GM19240 (cell line): ENCODE results near the gene HIP1.
"Not testable (repeated sequence)": the region's sequence is repeated elsewhere in the genome, so short reads cannot be mapped to it uniquely, and the experiment has no call there.

Source experiments
- DNase-seq: peaks from one replicate; pipeline ENCODE4 v3.0.0; 2011; ENCODE audit warnings: low spot score; ENCODE audit not compliant: insufficient read length

Gene HIP1

DNA sequence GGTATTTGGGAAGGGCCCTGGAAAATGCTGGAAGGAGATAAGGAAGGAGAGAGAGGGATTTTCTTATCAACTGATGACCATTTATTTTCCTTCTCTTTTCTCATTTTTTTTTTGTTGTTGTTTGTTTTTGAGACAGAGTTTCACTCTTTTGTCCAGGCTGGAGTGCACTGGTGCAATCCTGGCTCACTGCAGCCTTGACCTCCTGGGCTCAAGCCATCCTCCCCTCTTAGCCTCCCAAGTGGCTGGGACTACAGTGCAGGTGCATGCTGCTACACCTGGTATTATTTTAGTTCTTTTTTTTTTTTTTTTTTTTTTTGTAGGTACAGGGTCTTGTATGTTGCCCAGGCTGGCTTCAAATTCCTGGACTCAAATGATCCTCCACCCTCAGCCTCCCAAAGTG is 52.2 kb downstream of the HIP1 start:
- DNase-seq = no peak

DNA sequence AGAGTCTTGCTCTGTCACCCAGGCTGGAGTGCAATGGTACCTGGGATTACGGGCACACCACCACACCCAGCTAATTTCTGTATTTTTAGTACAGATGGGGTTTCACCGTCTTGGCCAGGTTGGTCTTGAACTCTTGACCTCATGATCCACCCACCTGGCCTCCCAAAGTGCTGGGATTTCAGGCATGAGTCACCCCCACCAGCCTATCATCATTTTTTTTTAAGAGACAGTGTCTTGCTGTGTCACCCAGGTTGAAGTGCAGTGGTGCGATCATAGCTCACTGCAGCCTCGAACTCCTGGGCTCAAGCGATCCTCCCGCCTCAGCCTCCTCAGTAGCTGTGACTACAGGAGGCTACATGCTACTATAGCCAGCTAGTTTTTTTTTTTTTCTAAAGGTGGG is 56.7 kb downstream of the HIP1 start:
- DNase-seq = not testable (repeated sequence)

DNA sequence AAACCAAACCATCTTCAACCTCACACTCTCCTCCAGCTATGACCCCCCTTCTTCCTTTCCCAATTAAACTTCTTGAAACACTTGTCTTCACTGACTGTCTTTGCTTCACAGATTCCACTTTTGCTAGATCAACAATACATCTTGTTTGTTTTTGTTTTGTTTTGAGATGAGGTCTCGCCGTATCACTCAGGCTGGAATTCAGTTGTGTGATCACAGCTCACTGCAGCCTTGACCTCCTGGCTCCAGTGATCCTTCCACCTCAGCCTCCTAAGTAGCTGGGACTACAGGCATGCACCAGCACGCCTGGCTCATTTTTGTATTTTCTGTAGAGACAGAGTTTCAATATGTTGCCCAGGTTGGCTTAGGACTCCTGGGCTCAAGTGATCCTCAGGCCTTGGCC is 59.7 kb downstream of the HIP1 start:
- DNase-seq = no peak

DNA sequence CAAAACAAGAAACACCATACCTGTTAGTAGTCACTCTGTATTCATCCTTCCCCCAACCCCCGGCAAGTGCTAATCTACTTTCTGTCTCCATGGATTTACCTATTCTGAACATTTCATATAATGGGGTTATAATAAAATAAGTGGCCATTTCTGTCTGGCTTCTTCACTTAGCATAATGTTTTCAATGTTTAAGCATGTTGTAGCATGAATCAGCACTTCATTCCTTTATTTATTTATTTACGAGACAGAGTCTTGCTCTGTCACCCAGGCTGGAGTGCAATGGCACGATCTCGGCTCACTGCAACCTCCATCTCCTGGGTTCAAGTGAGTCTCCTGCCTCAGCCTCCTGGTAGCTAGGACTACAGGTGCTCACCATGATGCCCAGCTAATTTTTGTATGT is 69.2 kb downstream of the HIP1 start:
- DNase-seq = no peak

DNA sequence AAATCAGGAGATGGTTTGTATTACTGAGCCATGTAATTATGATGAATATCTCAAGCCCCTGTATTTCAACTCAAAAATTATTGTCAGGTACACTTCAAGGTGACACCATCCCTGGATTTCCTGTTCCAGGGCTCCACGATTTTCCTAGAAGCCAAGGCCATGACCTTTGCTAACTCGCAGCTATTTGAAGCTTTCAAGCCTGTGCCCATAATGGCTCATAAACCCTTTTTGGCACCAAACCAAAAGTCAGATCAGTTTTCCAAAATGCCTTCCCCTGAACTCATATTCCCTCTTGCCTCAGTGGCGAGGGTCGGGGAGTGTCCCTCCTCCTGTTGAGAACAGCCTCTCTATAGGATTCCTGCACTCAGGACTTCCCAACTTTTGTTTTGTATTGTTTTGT is 70.8 kb downstream of the HIP1 start:
- DNase-seq = no peak

DNA sequence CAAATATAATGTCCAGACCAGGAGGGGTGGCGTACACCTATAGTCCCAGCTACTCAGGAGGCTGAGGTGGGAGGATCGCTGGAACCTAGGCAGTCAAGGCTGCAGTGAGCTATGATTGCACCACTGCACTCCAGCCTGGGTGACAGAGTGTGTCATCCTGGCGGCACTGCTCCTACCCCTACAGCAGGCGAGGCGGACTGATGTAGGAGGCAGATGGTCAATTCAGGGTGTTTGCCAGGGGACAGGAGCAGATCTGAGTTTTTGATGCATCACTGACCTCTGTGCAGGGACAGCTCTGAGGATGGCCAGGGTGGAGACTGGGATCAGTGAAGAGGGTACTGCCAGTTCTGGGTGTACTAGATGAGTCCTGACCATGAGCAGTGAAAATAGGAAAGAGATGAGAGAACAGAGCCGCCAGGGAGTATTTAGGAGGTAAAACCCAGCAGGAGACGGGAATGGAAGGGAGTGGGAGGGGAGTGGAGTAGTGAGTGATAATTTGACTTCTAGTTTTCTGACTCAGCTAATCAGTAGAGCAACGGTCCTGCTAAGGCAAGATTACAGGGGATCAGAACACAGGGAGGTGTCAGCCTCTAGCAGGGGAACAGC is 75.3 kb downstream of the HIP1 start:
- no peak for DNase-seq

DNA sequence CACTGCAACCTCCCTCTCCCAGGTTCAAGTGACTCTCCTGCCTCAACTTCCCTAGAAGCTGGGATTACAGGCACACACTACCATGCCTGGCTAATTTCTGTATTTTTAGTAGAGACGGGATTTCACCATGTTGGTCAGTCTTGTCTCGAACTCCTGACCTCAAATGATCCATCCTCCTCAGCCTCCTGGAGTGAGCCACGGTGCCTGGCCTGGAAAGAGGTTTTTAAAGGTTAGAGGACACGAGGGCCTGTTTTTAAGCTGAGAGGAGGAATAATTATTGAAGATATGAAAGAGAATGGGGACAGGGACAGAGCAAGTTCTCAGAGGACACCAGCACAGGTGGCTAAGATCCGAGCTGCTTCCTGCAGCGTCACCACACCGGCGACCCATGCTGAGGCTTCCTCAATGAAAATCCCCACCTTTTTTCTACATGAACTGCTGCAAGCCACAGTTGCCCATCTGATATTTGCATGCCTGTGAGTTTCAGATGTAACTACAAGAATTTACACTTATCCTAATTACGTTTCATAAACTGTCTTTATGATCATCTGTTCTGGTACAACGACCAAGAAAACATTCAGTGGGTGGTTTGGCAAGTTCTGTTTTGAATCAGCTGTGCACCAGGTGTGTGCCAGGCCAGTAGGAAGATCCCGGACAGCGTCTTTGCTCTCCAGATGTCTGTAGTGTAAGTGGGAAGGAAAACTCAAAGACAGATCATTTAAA is 76.0 kb downstream of the HIP1 start:
- DNase-seq = peak; percentile 60

DNA sequence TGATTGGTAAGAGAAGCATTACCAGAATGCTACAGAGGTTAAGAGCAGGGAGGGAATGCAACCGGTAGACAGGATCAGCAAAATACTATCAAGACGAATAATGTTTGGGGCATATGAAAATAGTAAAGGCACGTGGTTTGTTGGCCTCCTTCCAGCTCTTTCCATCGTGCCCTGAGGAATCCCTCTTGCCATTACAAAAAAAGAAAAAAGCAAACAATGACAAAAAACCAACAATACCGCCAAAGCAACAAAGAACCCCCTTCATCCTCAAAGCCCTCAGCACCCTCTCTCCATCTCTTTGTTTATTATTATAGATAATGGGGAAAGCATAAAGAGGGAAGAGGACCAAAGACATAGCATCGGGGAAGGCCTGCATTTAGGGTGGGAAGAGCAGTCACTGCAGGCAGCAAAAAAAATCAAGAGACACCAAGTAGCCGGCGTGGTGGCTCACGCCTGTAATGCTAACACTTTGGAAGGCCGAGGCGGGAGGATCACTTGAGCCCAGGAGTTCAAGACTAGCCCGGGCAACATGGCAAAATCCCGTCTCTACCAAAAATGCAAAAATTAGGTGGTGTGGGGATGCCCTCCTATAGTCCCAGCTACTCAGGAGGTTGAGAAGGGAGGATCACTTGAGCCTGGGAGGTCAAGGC is 78.0 kb downstream of the HIP1 start:
- DNase-seq = no peak

DNA sequence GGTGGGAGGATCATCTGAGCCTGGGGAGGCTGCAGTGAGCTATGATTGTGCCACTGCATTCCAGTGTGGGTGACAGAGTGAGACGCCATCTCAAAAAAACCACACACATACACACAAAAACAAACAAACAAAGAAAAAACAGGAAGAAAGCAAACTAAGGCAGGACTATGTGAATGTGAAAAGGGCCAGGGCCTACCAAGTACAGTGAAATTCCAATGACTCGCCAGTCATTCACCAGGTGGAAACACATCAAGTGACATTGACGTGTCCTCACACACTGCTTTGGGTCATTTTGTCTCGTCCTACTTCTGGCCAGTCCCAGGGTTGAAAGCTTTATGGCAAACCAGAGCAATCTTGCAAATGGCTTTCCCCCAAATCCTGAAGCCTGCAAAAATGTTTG is 79.9 kb downstream of the HIP1 start:
- DNase-seq = no peak

DNA sequence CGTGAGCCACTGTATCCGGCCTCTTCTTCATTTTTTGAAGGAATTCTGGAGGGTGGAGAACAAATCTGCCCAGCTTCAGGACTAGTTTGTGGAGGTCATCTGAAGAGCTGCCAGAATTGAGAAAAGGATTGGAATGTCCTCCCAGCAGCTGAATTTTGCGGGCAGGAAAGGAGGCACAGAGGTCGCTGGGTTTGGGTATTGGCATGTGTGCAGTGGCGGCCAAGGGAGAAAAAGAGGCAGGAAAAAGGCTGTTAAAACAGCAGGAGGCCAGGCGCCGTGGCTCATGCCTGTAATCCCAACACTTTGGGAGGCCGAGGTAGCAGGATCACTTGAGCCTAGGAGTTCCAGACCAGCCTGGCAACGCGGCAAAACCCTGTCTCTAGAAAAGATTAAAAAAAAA is 80.4 kb downstream of the HIP1 start:
- no peak for DNase-seq

DNA sequence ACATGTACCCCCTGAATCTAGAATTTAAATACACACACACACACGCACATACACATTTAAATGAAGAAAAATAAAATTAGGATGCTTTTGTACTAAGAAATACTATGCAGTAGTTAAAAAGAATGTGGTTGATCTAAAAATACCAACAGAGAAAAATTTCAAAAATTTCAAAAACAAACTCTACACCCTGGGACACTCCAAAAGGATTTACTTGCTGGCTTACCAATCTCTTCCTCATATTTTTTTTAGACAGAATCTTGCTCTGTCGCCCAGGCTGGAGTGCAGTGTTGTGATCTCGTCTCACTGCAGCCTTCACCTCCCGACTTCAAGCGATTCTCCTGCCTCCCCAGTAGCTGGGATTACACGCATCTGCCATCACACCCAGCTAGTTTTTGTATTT is 80.9 kb downstream of the HIP1 start:
- DNase-seq = no peak

DNA sequence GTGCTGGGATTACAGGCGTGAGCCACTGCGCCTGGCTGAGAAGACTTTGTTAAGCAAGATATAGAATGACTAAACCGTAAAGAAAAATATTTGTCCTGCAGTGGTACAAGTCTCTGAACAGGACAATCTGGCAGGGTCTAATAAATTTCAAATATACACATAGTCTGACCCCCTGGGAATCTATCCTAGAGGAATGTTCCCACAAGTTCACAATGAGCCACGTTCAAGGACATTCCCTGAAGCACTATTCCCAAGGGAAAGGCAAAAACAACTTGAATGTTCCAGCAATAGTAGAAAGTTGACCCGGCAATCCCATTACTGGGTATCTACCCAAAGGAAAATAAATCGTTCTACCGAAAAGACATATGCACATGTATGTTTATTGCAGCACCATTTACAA is 82.0 kb downstream of the HIP1 start:
- no peak for DNase-seq

DNA sequence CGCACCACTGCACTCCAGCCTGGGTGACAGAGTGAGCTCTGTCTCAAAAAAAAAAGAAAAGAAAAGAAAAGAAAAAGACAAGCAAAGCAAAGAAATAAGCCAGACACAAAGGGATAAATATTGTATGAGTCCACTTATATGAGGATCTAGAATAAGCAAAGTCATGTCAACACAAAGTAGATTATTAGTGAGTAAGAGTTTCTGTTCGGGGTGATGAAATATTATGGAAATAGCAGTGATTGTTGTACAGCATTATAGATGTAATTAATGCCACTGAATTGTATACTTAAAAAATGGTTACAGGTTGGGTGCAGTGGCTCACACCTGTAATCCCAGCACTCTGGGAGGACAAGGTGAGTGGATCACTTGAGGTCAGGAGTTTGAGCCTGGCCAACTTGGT is 83.2 kb downstream of the HIP1 start:
- DNase-seq = no peak

DNA sequence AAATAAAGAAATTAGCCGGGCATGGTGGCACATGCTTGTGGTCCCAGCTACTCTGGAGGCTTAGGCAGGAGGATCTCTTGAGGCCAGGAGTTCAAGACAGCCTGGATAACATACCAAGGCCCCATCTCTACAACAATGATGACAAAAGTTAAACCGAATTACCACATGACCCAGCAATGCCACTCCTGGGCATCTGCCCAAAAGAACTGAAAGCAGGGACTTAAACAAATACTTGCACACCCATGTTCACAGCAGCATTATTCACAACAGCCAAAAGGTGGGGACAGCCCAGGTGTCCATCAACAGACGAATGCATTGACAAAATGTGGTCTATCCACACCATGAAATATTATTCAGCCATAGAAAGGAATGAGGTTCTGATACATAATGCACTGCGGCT is 83.9 kb downstream of the HIP1 start:
- no peak for DNase-seq

DNA sequence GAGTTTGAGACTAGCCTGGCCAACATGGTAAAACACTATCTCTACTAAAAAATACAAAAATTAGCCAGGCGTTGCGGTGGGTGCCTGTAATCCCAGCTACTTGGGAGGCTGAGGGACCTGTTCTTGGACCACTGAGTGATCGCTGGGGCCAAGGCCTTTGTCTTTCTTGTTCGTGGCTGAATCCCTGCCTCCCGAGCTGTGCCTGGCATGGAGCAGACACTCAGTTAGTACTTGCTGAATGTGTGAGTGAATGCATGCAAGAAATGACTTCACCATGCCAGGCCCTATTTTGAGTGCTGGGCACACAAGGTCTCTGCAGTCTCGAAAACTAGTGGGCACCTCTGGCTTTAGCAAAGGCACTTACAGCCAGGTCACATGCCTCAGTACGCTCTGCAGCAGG is 85.1 kb downstream of the HIP1 start:
- DNase-seq = no peak

DNA sequence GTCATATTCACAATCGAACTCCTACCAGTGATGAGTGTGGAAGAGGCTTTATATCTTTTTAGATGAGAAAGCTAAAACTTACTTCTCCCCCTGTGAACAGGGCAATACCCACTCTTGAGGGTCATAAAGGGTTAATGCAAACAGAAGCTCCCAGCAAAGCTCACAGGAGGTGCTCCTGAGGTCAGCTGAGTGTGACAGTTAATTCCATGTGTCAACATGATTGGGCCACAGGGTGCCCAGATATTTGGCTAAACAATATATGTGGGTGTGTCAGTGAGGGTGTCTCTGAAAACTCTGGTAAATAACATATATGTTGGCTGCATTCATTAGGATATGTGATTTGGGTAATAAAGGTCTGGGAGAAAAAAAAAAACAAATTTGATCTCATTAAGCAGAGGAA is 86.0 kb downstream of the HIP1 start:
- DNase-seq = no peak

DNA sequence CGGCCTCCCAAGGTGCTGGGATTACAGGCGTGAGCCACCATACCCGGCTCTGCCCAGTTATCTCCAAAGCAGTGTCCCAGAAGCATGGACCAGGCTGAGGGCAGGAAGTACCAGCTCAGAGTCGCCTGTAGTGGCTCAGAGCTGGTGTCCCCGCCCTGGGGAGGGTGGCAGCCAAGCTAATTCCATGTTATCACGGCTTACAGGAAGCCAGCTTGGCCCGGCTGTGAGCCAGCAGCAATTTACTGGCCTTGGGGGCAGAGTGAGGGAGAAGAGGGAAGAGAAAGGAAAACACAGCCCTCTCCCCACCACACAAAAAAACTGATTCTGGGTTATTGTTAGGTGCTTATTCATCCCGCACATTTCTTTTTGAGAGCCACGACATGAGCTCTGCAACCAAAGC is 88.1 kb downstream of the HIP1 start:
- no peak for DNase-seq

DNA sequence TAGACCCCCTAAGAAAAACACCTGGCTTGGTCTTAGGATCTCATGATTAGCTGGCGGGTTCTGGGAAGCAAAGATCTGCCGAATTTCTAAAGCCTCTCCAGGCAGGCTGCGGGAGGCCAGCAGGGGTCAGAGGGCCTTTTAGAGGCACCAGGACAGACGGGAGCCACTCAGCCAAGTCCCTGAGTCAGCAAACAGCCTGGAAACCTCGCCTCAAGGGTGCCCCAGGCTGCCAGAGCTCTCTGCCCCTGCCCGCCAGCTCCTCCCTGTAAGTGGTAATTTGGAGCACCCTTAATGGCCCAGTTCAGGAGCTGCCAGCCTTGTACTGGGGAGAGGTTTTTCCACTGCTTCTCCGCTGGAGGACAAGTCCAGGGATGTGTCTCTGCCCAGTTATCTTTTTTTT is 88.7 kb downstream of the HIP1 start:
- DNase-seq = no peak

DNA sequence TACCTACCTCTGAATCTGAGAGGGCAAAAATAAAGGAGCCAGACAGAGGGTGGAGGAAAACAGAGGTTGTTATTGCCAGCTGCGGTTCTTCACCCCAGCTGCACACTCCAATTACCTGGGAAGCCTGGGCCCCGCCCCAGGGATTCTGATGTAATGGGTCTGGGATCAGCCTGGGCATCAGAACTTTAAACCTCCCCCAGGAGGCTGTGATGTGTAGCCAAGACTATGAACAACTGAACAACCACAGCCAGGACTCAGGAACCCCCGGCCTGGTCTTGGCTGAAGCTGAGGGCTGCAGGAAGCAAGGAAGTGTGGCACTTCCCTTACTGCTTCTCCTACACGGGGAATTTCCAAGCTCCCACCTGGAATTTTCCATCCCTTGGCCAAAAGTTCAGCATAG is 89.3 kb downstream of the HIP1 start:
- DNase-seq = no peak

DNA sequence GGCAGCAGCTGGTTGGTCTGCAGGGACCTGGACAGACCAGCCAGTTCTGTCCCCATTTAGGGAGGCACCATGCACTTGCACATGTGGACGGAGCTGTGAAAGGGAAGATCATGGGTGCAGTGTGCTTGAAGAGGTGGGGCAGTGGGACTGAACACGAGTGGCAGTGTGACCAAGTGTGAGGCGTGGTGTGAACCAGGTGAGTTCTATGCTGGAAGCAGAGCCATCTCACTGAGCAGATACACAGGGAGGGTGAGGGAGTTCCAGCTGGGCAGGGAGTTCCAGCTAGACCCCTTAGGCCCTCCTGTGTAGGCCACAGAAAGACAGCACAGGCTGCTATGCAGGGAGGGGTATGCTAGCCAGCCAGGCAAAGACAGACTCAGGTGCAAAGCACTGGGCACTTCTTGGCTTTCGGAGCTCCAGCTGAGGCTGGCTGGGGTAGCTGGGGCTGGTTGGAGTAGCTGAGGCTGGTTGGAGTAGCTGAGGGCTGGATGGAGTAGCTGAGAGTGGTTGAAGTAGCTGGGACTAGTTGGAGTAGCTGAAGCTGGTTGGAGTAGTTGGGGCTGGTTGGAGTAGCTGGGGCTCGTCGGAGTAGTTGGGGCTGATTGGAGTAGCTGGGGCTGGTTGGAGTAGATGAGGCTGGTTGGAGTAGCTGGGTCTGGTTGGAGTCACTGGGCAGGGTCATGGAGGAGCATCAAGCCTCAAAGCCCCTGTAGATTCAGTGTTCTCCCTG is 90.9 kb downstream of the HIP1 start:
- no peak for DNase-seq

DNA sequence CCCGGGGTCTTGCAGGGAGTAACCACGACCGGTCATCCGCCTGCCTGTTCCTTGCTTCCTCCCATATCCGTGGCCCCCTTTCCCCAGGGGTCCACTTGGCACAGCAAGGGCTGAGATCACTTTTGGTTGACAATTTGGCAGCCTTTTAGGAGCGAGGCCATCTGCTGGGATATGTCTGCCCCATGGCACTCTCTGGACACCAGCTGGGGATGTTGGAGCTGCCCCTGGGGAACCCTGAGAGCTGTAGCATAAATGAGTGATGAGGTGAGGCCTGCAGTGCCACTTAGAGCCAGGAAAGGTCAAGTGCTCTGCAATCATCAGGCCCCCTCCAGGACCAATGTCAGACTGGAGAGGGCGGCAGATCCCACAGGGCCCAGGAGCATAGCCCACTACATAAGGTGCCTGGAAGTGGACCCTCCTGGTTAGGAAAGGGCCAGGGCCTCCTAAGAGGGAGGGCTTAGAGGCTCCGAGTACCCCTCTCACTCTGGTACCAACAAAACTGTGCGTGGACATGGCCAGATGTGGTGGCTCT is 92.1 kb downstream of the HIP1 start:
- DNase-seq = no peak

DNA sequence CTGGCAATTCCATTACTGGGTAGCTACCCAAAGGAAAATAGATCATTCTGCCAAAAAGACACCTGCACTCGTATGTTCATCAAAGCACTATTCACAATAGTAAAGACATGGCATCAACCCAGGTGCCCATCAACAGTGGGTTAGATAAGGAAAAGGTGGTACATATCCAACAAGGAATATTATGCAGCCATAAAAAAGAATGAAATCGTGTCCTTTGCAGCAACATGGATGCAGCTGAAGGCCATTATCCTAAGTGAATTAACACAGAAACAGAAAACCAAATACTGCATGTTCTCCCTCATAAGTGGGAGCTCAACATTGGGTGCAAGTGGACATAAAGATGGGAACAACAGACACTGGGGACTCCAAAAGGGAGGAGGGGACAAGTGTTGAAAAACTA is 93.2 kb downstream of the HIP1 start:
- no peak for DNase-seq
